HL-60 (cell line): ENCODE measurements around the gene CRYZL1.

Experiments
- DNase-seq, 2 experiments: peaks; one replicate each; pipeline ENCODE4 v3.0.0-alpha.2; 2010 to 2020; ENCODE audit warnings: low read depth in 1 of 2, low spot score in 1 of 2
- H3K27ac ChIP-seq: fragments of 250-450 bp; sonication (Bioruptor Pico); replicated peaks from 2 replicates; pipeline ENCODE4 v1.5.1; 2020; ENCODE audit warnings: mild to moderate bottlenecking, moderate library complexity
- H3K27me3 ChIP-seq: fragments of 250-450 bp; sonication (Bioruptor Pico); 2 replicates; pipeline ENCODE4 v1.5.1; 2021; ENCODE audit warnings: mild to moderate bottlenecking, moderate library complexity; ENCODE audit not compliant: insufficient read depth, poor library complexity, severe bottlenecking
- H3K4me3 ChIP-seq: replicated peaks from 2 replicates; pipeline ENCODE4 v1.5.1; 2011; ENCODE audit warnings: mild to moderate bottlenecking, control low read depth, low read length; ENCODE audit not compliant: insufficient read depth
- CTCF ChIP-seq: IDR thresholded peaks from one replicate; pipeline ENCODE4 v1.5.1; 2011; ENCODE audit warnings: low read length, control low read depth, inconsistent platforms; ENCODE audit not compliant: insufficient read depth
- GABPA ChIP-seq: IDR thresholded peaks from 2 replicates; pipeline ENCODE4 v1.6.1; 2012; ENCODE audit warnings: low read depth
- POLR2AphosphoS5 ChIP-seq: IDR thresholded peaks from 2 replicates; pipeline ENCODE4 v1.6.1; 2012; ENCODE audit warnings: low read depth
- REST ChIP-seq: IDR thresholded peaks from 2 replicates; pipeline ENCODE4 v1.6.1; 2012; ENCODE audit warnings: low read depth; ENCODE audit not compliant: insufficient replicate concordance
- SPI1 ChIP-seq: IDR thresholded peaks from 2 replicates; pipeline ENCODE4 v1.6.1; 2012; ENCODE audit warnings: low read depth, mild to moderate bottlenecking, borderline replicate concordance

The CRYZL1 gene

GRCh38 chr21:33569991-33570390, 71.5 kb downstream of the CRYZL1 start:
- DNase-seq, result no peak
- no peak for TF ChIP-seq REST
- no peak for TF ChIP-seq POLR2AphosphoS5
- no peak for TF ChIP-seq SPI1
- no peak for TF ChIP-seq CTCF
- no peak for TF ChIP-seq GABPA
- no peak overlapping the region for H3K4me3 ChIP-seq
- no peaks in the 10 kb centered on the region for H3K27me3 ChIP-seq
- H3K27ac ChIP-seq, result no peak overlapping the region

DNA sequence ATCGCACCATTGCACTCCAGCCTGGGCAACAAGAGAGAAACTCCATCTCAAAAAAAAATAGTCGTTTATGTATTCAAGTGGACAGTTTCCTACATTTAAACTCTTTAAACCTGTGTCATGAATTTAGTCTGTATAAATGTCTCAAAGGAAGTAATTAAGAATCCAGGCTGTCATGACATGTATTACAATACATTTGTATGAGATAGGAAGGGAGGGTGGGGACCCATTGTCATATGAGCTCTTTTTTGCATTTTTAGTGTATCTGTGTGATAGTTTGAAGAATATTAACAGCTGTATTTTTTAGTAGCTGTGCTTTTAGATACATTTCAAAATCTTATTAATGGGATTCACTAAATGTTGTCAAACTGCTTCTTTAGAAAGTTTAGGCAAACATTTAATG, 73.1 kb downstream of the CRYZL1 start:
- TF ChIP-seq CTCF (no peak), GABPA (no peak)
- no peak for DNase-seq
- Histone ChIP-seq H3K27ac (no peak overlapping the region), H3K27me3 (no peaks in the 10 kb centered on the region), H3K4me3 (no peak overlapping the region)

DNA sequence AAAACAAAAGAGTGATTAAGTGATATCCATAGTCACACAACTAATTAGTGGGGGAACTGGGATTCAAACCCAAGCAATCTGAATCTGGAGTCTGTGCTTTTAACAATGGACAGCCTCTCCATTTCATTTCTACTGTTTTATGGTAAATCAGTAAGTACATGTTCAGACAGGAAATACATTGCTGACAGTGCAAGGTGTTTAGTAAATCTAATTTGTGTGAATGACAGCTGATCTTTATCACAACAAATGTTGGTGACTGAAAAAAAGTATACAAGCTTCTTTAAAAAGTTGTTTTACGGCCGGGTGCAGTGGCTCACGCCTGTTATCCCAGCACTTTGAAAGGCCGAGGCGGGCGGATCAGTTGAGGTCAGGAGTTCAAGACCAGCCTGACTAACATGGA, 73.6 kb downstream of the CRYZL1 start:
- no peak for TF ChIP-seq CTCF
- TF ChIP-seq POLR2AphosphoS5, result no peak
- no peak for TF ChIP-seq GABPA
- no peak for TF ChIP-seq SPI1
- no peak for TF ChIP-seq REST
- H3K27me3 ChIP-seq, result no peaks in the 10 kb centered on the region
- H3K4me3 ChIP-seq, result no peak overlapping the region
- no peak for DNase-seq
- H3K27ac ChIP-seq, result no peak overlapping the region

GRCh38 chr21:33566514-33566913, 75.0 kb downstream of the CRYZL1 start:
- DNase-seq, result no peak
- Histone ChIP-seq H3K4me3 (no peak overlapping the region), H3K27me3 (no peaks in the 10 kb centered on the region), H3K27ac (no peak overlapping the region)
- TF ChIP-seq POLR2AphosphoS5, result no peak
- TF ChIP-seq REST, result no peak
- no peak for TF ChIP-seq GABPA
- TF ChIP-seq SPI1, result no peak
- TF ChIP-seq CTCF, result no peak
